K562 (cell line): ENCODE measurements around the gene CD163. TPM values are rescaled to one million over a fixed set of nuclear protein-coding genes. Genes with fewer than 3 reads are reported as not detected.

Source experiments
- DIDO1 ChIP-seq: fragments of 450-650 bp; IDR thresholded peaks from 2 replicates; pipeline ENCODE4 v1.6.1; 2016; ENCODE audit warnings: low read depth, missing biosample characterization, missing genetic modification characterization
- E2F3 ChIP-seq: fragments of 250-450 bp; sonication (Bioruptor Pico); IDR thresholded peaks from 2 replicates; pipeline ENCODE4 v1.4.0; 2020; ENCODE audit warnings: mild to moderate bottlenecking
- HDGF ChIP-seq: fragments of 450-650 bp; IDR thresholded peaks from 2 replicates; pipeline ENCODE4 v1.6.1; 2016
- KAT2B ChIP-seq: IDR thresholded peaks from one replicate; pipeline ENCODE4 v1.6.1; 2012; ENCODE audit warnings: low read depth, mild to moderate bottlenecking, control low read depth, inconsistent platforms, low read length, moderate library complexity
- PYGO2 ChIP-seq: fragments of 450-650 bp; IDR thresholded peaks from 2 replicates; pipeline ENCODE4 v1.6.1; 2016; ENCODE audit warnings: mild to moderate bottlenecking, missing genetic modification characterization, moderate library complexity, missing compliant biosample characterization
- SRSF1 ChIP-seq: fragments of 200-400 bp; formaldehyde crosslinking; IDR thresholded peaks from 2 replicates; pipeline ENCODE4 v1.6.1; 2017; ENCODE audit warnings: mild to moderate bottlenecking, low read depth, low read length, moderate library complexity
- SUPT5H ChIP-seq: fragments of 450-650 bp; IDR thresholded peaks from 2 replicates; pipeline ENCODE4 v1.6.1; 2016
- TAL1 ChIP-seq: fragments of 450-650 bp; IDR thresholded peaks from 2 replicates; pipeline ENCODE4 v1.6.1; 2016; ENCODE audit warnings: mild to moderate bottlenecking
- ZNF121 ChIP-seq: sonication (generic); formaldehyde crosslinking; conservative IDR thresholded peaks from 2 replicates; pipeline ENCODE4 v1.8.0; 2022; ENCODE audit warnings: missing genetic modification reagents
- ZNF124 ChIP-seq: sonication (generic); formaldehyde crosslinking; IDR thresholded peaks from 2 replicates; pipeline ENCODE4 v1.8.1; 2022; ENCODE audit warnings: missing genetic modification reagents
- polyA plus RNA-seq, 8 experiments: library from polyadenylated mRNA; depleted of rRNA in 4 of 8; stranded (reverse) in 5 of 8; unstranded in 3 of 8; fragments of >200 nt; fragmentation: Nextera tagmentation in 2 of 8; fragmentation: Illumina TruSeq in 1 of 8; extraction: Ambion mirVana in 2 of 8; extraction: Trizol in 1 of 8; gene quantifications; 2 replicates each; pipeline versions ENCODE4 v1.2.1 to v1.2.3, GENCODE V29; 2011 to 2014; ENCODE audit warnings: inconsistent platforms in 1 of 8, missing spikeins in 1 of 8
- total RNA-seq, 7 experiments: library from RNA; depleted of rRNA in 6 of 7; stranded (reverse); fragments of >200 nt in 6 of 7; fragmentation: Illumina TruSeq in 2 of 7; extraction: Trizol in 2 of 7; gene quantifications; 2 replicates each; pipeline versions ENCODE4 v1.2.1 to v1.2.3, GENCODE V29; 2011 to 2021; ENCODE audit warnings: low replicate concordance in 1 of 7
- TF ChIP-seq, protein P1 (sequence below): sonication (generic); formaldehyde crosslinking; IDR thresholded peaks from 2 replicates; pipeline ENCODE4 v1.8.0; 2022; ENCODE audit warnings: mild to moderate bottlenecking, missing genetic modification reagents
- TF ChIP-seq, protein P2 (sequence below), 2 experiments: fragments of 250-450 bp in 1 of 2; fragments of 450-650 bp in 1 of 2; sonication (Bioruptor Pico) in 1 of 2; IDR thresholded peaks; 2 replicates each; pipeline versions ENCODE4 v1.6.1 to v1.8.0; 2016 to 2021; ENCODE audit warnings: mild to moderate bottlenecking in 2 of 2, moderate library complexity in 2 of 2, missing compliant biosample characterization in 1 of 2, missing genetic modification characterization in 1 of 2
- TF ChIP-seq, protein P3 (sequence below): sonication (generic); IDR thresholded peaks from 2 replicates; pipeline ENCODE4 v1.6.1; 2016
- TF ChIP-seq, protein P4 (sequence below): sonication (generic); formaldehyde crosslinking; IDR thresholded peaks from 2 replicates; pipeline ENCODE4 v1.8.1; 2022; ENCODE audit warnings: missing genetic modification reagents
- TF ChIP-seq, protein P5 (sequence below), 2 experiments: IDR thresholded peaks in 1 of 2; conservative IDR thresholded peaks in 1 of 2; 2 replicates each; pipeline ENCODE4 v1.6.1; 2016; ENCODE audit warnings: low read depth in 2 of 2, mild to moderate bottlenecking in 1 of 2, missing compliant biosample characterization in 1 of 2, missing genetic modification characterization in 1 of 2, moderate library complexity in 1 of 2

The CD163 gene
- total and polyA plus RNA-seq, 9 of the 15 experiments (the other 6 are each of a cell fraction or from before 2014, with no cell fraction given), result 0.62 TPM; not detected in 8

DNA sequence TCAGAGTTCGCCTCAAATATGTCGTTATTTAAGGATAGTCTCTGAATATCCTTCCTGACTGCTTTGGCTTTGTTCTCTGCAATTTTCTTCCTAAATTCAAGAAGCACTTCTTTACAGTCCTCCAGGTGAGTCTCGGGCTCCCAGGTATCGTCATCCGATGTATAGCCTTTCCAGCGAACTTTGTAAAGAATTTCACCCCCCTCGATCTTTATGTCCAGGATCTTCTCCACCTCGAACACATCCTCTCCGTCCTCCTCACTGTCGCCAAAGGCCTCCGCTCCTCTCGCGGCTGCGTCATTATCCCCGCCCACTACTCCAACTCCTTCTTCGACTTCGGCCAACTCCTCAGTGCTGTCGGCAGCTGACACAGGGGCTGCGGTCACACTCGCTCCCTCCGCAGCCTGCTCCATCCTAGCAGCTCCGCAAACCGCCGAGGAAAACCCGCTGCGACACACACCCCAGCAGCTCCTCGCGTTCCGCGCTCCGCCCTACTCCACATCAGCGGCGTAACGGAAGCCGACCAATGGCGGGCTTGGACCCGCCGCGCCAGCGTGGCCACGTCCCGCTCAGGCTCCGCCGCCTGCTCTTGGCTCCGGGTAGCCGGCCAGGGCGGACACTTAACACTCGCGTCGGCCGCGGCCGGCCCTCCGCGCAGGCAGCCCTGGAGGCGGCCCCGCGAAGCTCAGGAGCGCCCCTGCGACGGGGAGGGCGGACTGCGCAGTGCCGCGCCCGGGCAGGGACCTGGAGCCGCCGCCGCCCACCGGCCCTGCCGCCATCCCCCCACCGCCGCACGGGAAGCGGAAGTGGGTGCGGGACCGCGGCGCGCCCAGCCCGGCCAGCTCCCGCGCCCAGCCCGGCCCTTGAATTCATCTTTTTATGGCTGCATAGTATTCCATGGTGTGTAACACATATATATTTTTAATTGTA lies 63.7 kb downstream of the CD163 start (continued):
- TF ChIP-seq, protein P1, sequence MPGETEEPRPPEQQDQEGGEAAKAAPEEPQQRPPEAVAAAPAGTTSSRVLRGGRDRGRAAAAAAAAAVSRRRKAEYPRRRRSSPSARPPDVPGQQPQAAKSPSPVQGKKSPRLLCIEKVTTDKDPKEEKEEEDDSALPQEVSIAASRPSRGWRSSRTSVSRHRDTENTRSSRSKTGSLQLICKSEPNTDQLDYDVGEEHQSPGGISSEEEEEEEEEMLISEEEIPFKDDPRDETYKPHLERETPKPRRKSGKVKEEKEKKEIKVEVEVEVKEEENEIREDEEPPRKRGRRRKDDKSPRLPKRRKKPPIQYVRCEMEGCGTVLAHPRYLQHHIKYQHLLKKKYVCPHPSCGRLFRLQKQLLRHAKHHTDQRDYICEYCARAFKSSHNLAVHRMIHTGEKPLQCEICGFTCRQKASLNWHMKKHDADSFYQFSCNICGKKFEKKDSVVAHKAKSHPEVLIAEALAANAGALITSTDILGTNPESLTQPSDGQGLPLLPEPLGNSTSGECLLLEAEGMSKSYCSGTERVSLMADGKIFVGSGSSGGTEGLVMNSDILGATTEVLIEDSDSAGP (CRISPR knock-in tag), result no peak
- TF ChIP-seq, protein P2, sequence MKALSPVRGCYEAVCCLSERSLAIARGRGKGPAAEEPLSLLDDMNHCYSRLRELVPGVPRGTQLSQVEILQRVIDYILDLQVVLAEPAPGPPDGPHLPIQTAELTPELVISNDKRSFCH (CRISPR knock-in tag; IDR thresholded peaks at IDR 0.05), result no peak
- TF ChIP-seq, protein P2 (tag; IDR thresholded peaks at IDR 0.05), result no peak
- TF ChIP-seq, protein P3, sequence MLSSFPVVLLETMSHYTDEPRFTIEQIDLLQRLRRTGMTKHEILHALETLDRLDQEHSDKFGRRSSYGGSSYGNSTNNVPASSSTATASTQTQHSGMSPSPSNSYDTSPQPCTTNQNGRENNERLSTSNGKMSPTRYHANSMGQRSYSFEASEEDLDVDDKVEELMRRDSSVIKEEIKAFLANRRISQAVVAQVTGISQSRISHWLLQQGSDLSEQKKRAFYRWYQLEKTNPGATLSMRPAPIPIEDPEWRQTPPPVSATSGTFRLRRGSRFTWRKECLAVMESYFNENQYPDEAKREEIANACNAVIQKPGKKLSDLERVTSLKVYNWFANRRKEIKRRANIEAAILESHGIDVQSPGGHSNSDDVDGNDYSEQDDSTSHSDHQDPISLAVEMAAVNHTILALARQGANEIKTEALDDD, result no peak
- no peak for TF ChIP-seq KAT2B
- no peak for TF ChIP-seq SRSF1
- peak; percentile 59 for TF ChIP-seq SUPT5H
- TF ChIP-seq PYGO2, result no peak
- TF ChIP-seq, protein P4, sequence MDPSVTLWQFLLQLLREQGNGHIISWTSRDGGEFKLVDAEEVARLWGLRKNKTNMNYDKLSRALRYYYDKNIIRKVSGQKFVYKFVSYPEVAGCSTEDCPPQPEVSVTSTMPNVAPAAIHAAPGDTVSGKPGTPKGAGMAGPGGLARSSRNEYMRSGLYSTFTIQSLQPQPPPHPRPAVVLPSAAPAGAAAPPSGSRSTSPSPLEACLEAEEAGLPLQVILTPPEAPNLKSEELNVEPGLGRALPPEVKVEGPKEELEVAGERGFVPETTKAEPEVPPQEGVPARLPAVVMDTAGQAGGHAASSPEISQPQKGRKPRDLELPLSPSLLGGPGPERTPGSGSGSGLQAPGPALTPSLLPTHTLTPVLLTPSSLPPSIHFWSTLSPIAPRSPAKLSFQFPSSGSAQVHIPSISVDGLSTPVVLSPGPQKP, result no peak
- TF ChIP-seq ZNF124, result no peak
- TF ChIP-seq ZNF121, result no peak
- no peak for TF ChIP-seq DIDO1 (tag)
- no peak for TF ChIP-seq TAL1
- no peak for TF ChIP-seq E2F3 (CRISPR knock-in tag)
- no peak for TF ChIP-seq HDGF
- TF ChIP-seq, protein P5, sequence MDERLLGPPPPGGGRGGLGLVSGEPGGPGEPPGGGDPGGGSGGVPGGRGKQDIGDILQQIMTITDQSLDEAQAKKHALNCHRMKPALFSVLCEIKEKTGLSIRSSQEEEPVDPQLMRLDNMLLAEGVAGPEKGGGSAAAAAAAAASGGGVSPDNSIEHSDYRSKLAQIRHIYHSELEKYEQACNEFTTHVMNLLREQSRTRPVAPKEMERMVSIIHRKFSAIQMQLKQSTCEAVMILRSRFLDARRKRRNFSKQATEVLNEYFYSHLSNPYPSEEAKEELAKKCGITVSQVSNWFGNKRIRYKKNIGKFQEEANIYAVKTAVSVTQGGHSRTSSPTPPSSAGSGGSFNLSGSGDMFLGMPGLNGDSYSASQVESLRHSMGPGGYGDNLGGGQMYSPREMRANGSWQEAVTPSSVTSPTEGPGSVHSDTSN (CRISPR knock-in tag; IDR thresholded peaks at IDR 0.05; ENCODE audit: low read depth), result no peak
- TF ChIP-seq, protein P5 (tag; conservative IDR thresholded peaks at IDR 0.05; ENCODE audit: low read depth), result no peak
